Muscle of leg (tissue), 9 donors: Measurements from ENCODE around the gene PNMA8C. TPM values are rescaled to one million over a fixed set of nuclear protein-coding genes. Genes with fewer than 3 reads are reported as not detected.

Source experiments
- polyA plus RNA-seq, 8 donors: library from polyadenylated mRNA; unstranded; fragments of 120-200 nt; gene quantifications; one replicate each; pipeline versions ENCODE4 v1.2.1 to v1.2.3, GENCODE V29; 2013; ENCODE audit warnings: inconsistent platforms in 1 of 8, low replicate concordance in 1 of 8; ENCODE audit not compliant: insufficient read length in 8 of 8, insufficient read depth in 1 of 8
- total RNA-seq: library from RNA; stranded (reverse); fragments of 120-200 nt; gene quantifications from one replicate; pipeline ENCODE4 v1.2.4, GENCODE V29; 2013

PNMA8C gene
- total and polyA plus RNA-seq, 9 donors = 0.18 to 0.53 (median 0.34) TPM

Other genes starting within 250 kb of the PNMA8C start
- gene IGFL1, start 199.2 kb downstream of the PNMA8C start, total RNA-seq = not detected
- gene IGFL1, start 199.2 kb downstream of the PNMA8C start, polyA plus RNA-seq = 1 to 10 TPM in 1 of 8 donors, under 1 TPM in 1, not detected in 6; 0.43 to 1.3 TPM
- 93.6 TPM for gene HIF3A, start 131.9 kb downstream of the PNMA8C start, total RNA-seq
- 100 to 1,000 TPM; 114 to 312 (median 196) TPM for gene HIF3A, start 131.9 kb downstream of the PNMA8C start, polyA plus RNA-seq
- 42.6 TPM for gene PPP5C, start 81.8 kb downstream of the PNMA8C start, total RNA-seq
- 10 to 100 TPM; 58.5 to 71.7 (median 61.3) TPM for gene PPP5C, start 81.8 kb downstream of the PNMA8C start, polyA plus RNA-seq
- 73.9 TPM for gene CCDC8, start 15.4 kb downstream of the PNMA8C start, total RNA-seq
- 10 to 100 TPM; 63.9 to 95.3 (median 79.0) TPM for gene CCDC8, start 15.4 kb downstream of the PNMA8C start, polyA plus RNA-seq
- gene PNMA8A, start 42.6 kb upstream of the PNMA8C start, total RNA-seq = 47.4 TPM
- 10 to 100 TPM; 34.2 to 63.9 (median 54.5) TPM for gene PNMA8A, start 42.6 kb upstream of the PNMA8C start, polyA plus RNA-seq
- gene PNMA8B, start 66.9 kb upstream of the PNMA8C start, total RNA-seq = 3.5 TPM
- gene PNMA8B, start 66.9 kb upstream of the PNMA8C start, polyA plus RNA-seq = 1 to 10 TPM; 1.8 to 4.3 (median 3.4) TPM
- gene CALM3, start 172.4 kb upstream of the PNMA8C start, total RNA-seq = 70.8 TPM
- gene CALM3, start 172.4 kb upstream of the PNMA8C start, polyA plus RNA-seq = 100 to 1,000 TPM; 191 to 288 (median 244) TPM
- 2.7 TPM for gene PTGIR, start 196.2 kb upstream of the PNMA8C start, total RNA-seq
- gene PTGIR, start 196.2 kb upstream of the PNMA8C start, polyA plus RNA-seq = 1 to 10 TPM; 1.9 to 4.3 (median 3.3) TPM
- gene GNG8, start 207.3 kb upstream of the PNMA8C start, total RNA-seq = not detected
- gene GNG8, start 207.3 kb upstream of the PNMA8C start, polyA plus RNA-seq = 1 to 10 TPM in 2 of 8 donors, under 1 TPM in 2, not detected in 4; 0.70 to 2.7 (median 0.89) TPM
- gene DACT3, start 232.2 kb upstream of the PNMA8C start, total RNA-seq = 14.6 TPM
- 10 to 100 TPM; 11.5 to 28.9 (median 19.8) TPM for gene DACT3, start 232.2 kb upstream of the PNMA8C start, polyA plus RNA-seq